HG03135 (cell line): ENCODE data around the gene LRRC46.

Source experiments
- ATAC-seq: cut with Tn5 transposase; IDR thresholded peaks from one replicate; pipeline ENCODE4 v1.9.1; 2021; ENCODE audit warnings: mild to moderate bottlenecking, moderate library complexity; ENCODE audit not compliant: unreplicated experiment

The LRRC46 gene

DNA sequence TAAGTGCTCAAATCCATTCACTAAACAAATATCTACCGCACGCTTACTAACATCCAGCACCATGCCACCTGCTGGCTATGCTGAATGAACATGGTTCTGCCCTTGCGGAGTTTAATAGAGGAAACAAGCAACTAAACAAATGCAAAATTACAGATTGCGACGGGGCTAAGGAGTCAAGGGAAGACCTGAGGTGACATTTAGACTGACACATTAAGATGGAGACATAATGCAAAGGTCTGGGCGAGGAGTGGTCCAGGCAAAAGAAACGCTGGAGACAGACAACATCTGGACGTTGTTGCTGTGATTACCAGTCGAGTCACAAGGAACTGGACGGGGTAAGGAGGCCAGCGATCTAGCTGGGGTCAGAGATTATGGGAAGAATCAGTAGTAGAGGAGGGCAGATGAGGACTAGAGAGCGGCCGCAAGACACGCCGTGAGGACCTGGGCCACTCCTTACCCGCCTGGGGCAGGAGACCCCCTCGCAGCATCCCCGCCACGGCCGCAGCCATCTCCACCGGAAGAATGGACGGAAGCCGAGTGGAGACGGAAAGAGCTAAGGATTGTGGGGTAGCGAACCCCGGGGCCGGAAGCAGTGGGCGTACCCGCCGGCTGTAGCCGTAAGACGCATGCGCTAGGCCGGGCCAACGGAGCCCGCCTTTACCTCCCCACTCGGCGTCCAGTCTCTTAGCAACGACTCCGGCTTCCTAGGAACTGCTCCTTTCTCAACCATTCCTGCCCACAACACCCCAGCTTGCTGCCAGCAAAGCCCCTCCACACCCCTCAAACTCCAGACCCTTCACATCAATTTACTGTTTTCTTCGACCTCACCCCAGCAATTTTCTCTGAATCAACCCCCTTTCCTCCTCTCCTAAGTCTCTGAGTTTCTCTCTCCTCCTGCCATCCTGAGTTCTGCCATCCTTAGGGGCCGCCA, at the start of gene LRRC46, which contains the start of gene MRPL10:
LRRC46 (plus strand) TSS at position 668 of the 931 bp plus-strand sequence. CDS start 320 bp downstream, outside the sequence.
MRPL10 (minus strand) TSS at position 539 of the 931 bp plus-strand sequence; CDS start at position 509, 30 bp downstream.
- ATAC-seq, result peak; percentile 74

DNA sequence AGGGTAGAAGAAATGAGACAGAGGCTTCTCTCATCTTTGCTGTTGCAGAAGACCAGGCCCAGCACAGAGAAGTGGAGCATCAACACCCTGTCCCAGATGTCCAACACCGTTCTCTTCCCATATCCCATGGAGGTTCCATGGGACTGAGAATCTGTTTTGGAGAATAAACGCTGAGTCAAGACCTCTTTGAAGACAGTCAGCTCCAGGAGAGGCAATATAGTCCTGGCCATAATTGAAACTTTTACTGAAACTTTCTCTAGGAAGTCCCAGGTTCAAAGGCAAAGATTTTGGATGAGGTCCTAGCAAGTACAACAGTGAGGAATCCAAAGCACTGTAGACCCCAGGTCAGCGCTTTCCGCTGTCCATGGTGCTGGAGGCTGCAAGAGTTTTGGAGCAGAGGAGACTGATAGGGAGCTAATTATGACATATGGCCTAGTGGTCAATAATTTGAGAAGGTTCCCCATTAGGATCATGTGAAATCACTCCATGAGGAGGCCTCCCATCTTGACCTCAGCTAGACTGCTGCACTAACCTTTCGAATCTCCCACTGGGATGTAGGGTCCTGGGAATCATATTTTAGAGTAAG, 45.8 kb upstream of the LRRC46 start:
- ATAC-seq, result no peak

DNA sequence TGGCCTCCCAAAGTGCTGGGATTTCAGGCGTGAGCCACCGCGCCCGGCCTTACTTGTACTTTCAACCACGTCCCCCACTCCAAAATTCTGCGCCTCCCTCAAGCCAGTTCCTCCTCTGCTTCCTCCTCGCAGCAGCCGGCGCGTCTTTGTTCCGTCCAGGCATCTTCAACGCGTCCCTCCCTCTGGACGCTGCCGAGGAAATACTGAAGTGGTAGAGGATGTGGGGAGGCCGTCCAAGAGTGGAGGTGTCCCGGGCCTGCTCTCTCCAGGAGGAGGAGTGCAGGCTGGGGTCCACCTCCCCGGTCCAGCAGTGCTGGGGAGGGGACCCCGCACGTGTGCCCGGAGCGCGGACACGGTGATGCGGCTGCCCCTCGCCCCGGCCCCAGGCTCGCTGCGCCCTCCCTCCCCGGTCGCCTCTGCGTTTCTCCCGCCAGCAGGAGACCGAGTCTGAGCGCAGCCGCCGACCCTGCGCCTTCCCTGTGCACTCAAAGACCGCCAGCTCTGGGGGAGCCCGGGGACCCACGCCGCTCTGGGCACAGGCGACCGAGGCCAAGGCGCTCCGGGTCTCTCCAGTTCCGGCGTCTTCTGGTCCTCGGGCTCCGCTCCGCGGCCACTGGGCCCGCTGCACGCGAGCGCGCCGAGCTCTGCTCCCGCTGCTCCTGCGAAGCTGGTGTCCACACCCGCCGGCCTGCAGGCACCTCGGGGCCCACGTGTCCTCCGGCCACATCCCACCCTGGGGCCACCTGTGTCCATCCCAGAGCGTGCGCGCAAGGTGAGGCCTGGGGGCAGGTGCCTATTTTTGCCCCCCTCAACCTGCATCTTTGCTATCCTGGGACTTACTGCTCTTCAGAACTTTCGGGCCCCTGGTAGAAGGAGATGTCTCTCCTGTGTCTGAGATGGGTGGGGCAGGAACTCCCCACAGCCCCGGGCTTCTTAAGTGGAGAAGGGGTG, 41.6 kb upstream of the LRRC46 start:
- no peak for ATAC-seq

GRCh38 chr17:47791025-47791424, 40.4 kb upstream of the LRRC46 start:
- ATAC-seq, result no peak

- ATAC-seq, result no peak
Observed at GRCh38 chr17:47792457-47792856, 39.0 kb upstream of the LRRC46 start.

DNA sequence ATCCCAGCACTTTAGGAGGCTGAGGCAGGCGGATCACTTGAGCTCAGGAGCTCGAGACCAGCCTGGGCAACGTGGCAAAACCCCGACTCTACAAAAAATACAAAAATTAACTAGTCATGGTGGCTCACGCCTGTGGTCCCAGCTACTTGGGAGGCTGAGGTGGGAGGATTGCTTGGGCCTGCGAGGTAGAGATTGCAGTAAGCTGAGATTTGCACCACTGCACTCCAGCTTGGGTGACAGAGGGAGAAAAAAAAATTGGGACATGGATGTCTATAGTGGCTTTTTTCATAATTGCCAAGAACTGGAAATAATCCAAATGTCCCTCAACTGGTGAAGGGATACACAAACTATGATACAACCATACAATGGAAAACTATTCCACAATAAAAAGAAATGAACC, 38.5 kb upstream of the LRRC46 start:
- no peak for ATAC-seq

DNA sequence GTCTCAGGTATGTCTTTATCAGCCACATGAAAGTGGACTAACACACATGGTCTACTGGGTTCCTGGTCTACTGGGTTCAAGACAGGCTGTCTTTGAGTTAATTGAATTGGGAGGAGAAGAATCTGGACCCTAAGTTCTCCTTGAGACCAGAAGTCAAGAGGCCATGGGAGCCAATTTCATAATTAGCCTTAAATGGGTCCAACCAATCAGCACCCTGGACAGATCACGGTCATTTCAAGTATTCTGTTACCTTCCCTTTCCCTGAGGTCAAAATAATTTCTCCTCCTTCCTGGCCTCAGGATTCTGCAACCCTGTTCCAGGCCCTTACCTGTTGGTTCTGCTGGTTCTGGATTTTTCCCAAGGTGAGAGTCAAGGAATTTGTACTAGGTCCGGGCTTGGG, 33.7 kb upstream of the LRRC46 start:
- ATAC-seq, result no peak

GRCh38 chr17:47800686-47801085, 30.8 kb upstream of the LRRC46 start:
- no peak for ATAC-seq

DNA sequence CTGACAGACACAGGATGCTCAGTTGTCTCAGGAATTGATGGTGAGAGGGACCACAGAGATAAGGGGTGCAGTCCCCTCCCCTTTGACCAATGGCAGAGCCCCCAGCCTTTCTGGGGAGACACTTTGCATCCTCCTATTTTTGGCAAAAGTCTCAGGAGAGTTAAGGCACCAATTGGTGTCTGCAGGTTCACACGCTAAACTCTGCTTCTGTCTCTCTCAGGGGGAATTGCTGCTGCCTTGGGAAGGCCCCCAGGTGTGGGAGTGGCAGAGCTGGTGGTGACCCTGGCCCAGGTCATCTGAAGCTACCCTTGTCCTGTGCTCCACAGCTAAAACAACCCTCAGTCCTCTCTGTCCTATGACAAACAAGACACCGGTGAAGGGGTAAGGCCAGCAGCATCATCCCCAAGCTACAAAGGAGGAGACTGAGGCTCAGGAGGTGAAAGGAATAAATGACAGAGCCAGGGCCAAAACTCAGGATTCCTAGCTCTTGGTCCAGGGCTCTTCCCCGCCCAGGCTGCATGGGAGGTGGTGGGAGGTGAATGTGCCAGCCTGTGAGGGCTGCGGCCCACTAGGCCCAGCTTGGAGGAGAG, 30.2 kb upstream of the LRRC46 start:
- no peak for ATAC-seq

DNA sequence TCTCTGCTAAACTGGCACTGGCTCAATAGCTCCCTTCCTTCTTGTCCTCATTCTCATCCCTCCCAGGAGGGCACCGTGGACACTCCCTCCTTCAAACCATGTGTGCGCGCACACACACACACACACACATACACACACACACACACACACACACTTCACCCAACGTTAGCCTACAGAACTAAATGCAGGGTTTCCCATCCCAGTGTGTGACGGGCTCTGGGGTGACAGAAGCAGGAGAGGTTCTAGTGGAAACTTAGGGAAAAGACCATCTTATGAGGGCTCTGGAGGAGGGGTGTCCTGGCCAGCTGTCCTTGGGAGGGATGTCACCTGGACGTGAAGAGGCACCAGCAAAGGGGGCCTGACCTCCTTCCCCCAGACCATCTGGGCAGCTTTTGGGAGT, 29.6 kb upstream of the LRRC46 start:
- ATAC-seq, result no peak

GRCh38 chr17:47802341-47803022, 29.0 kb upstream of the LRRC46 start:
- ATAC-seq, result no peak

- ATAC-seq, result no peak
Observed at GRCh38 chr17:47803201-47803600, 28.3 kb upstream of the LRRC46 start.

- ATAC-seq, result no peak
Observed at GRCh38 chr17:47803751-47804150, 27.7 kb upstream of the LRRC46 start.

- ATAC-seq, result no peak
Observed at GRCh38 chr17:47804461-47804860, 27.0 kb upstream of the LRRC46 start.

DNA sequence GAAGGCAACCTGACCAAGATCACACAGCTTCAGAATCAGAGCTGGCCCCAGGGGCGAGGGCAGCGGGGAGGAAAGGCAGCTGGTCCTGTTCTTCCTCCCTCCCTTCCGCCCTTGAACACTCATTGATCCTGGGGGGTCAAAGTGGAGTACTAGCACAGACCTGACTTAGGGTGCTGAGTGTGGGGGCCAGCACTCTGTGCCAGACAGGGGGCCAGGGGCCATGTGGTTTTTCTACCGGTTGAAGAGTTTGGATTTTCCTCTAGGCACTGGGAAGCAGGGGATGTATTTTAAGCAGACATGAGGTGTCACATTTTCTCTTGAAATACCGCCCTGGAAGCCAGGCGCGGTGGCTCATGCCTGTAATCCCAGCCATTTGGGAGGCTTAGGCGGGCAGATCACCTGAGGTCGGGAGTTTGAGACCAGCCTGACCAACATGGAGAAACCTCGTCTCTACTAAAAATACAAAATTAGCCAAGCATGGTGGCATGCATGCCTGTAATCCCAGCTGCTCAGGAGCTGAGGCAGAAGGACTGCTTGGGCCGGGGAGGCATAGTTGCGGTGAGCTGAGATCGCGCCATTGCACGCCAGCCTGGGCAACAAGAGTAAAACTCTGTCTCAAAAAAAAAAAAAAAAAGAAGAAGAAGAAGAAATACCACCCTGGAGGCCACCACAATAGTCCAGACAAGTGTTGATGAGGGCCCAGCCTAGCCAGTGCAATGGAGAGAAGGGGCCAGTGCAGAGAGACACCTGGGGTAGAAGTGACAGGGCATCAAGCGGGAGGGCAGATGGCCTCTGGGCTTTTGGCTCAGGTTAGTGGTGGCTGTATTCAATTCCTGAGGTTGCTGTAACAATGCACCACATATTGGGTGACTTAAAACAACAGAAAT, 25.2 kb upstream of the LRRC46 start:
- ATAC-seq, result no peak

DNA sequence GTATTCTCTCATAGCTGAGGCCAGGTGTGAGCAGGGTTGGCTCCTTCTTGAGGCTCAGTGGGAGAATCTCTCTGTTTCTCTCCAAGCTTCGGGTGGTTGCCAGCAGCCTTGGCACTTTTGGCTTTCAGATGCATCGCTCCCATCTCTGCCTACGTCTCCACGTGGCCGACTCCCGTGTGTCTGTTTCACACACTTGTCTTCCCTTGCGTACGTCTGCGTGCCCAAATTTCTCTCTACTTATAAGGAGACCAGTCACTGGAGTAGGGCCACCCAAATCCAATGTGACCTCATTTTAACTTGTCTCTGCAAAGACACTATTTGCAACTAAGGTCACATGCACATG, 24.6 kb upstream of the LRRC46 start:
- no peak for ATAC-seq

DNA sequence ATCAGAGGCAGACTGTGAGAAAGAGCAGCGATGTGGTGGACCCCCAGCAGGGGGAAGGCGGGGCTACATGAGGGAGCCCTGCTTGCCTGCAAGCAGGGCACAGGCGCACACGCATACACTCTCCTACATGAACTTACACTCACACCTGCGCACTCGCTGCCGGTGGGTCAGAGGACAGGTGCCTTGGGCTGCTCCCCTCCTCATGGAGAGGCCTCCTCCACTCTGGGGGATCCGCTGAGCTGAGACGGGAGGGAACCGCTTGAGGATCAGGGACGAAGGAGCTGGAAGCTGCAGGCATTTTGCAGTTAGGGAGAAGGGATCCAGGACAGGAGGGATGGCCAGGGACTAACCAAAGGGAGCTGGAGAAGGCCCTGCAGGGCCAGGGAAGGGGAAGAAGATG, 24.0 kb upstream of the LRRC46 start:
- no peak for ATAC-seq

- ATAC-seq, result no peak
Observed at GRCh38 chr17:47808036-47808829, 23.2 kb upstream of the LRRC46 start.
